ENCODE measurements around the gene MEIOSIN.

- TF ChIP-seq, protein P1, sequence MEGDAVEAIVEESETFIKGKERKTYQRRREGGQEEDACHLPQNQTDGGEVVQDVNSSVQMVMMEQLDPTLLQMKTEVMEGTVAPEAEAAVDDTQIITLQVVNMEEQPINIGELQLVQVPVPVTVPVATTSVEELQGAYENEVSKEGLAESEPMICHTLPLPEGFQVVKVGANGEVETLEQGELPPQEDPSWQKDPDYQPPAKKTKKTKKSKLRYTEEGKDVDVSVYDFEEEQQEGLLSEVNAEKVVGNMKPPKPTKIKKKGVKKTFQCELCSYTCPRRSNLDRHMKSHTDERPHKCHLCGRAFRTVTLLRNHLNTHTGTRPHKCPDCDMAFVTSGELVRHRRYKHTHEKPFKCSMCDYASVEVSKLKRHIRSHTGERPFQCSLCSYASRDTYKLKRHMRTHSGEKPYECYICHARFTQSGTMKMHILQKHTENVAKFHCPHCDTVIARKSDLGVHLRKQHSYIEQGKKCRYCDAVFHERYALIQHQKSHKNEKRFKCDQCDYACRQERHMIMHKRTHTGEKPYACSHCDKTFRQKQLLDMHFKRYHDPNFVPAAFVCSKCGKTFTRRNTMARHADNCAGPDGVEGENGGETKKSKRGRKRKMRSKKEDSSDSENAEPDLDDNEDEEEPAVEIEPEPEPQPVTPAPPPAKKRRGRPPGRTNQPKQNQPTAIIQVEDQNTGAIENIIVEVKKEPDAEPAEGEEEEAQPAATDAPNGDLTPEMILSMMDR (IDR thresholded peaks at IDR 0.05), result no peak
- TF ChIP-seq EP300 (IDR thresholded peaks at IDR 0.05) (no peak), POLR2A (IDR thresholded peaks at IDR 0.05) (no peak)
Measured at GRCh38 chr19:45789035-45789786, 56.0 kb downstream of the MEIOSIN start.

Measured in tibial nerve (tissue), 4 donors.